Measurements from ENCODE around the gene AP1S1. TPM values are rescaled to one million over a fixed set of nuclear protein-coding genes. Genes with fewer than 3 reads are reported as not detected.

AP1S1 gene
- total and polyA plus RNA-seq, 2 donors (not counting 3 experiments of a cell fraction or from before 2014, with no cell fraction given), result 93.3 to 106 TPM

DNA sequence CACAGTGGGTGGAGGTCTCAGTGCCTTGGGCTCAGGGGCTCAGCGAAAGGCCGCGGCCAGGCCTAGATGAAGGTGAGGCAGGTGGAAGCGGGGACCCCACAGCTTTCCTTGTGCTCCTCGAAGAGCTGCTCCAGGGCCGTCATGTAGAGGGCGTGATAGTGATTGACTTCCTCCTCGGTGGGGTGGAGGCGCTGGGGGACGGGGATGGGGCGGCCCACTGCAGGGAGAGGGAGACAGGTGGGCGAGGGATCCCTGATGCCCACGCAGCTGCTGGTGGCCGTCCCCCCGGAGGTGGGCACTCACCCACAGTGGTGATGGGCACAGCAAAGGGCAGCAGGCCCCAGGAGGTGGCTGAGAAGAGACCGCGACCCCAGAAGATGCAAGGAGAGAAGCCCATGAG is 41.6 kb downstream of the AP1S1 start:
- Histone ChIP-seq H3K4me3 (replicated peaks in 1 of 3; ENCODE audit: insufficient read depth in 1 of 3, low read depth in 1 of 3, low read length in 3 of 3) (no peak overlapping the region), H3K36me3 (ENCODE audit: control insufficient read depth in 2 of 2, extremely low read depth in 1 of 2, insufficient read depth in 2 of 2, low read length in 2 of 2) (no peaks in the 10 kb centered on the region), H3K9me1 (replicated peaks; ENCODE audit: control insufficient read depth, extremely low read depth, insufficient read depth, low read length) (no peaks in the 10 kb centered on the region), H4K20me1 (replicated peaks; ENCODE audit: control insufficient read depth, extremely low read depth, insufficient read depth, low read length) (no peaks in the 10 kb centered on the region), H3K4me2 (ENCODE audit: insufficient read depth, low read length) (no peak overlapping the region), H3K9ac (replicated peaks; ENCODE audit: extremely low read depth, insufficient read depth, low read length) (no peak overlapping the region), H3K27me3 (ENCODE audit: control insufficient read depth in 2 of 2, insufficient read depth in 2 of 2, low read length in 2 of 2) (peaks cover 6 to 7% of the 10 kb centered on the region in 2 experiments), H2AFZ (ENCODE audit: low read depth, low read length) (no peak overlapping the region), H3K79me2 (ENCODE audit: control insufficient read depth, insufficient read depth, low read length) (no peaks in the 10 kb centered on the region), H3K4me1 (ENCODE audit: control insufficient read depth, extremely low read depth, insufficient read depth, low read length) (no peaks in the 10 kb centered on the region), H3K9me3 (replicated peaks; ENCODE audit: control insufficient read depth, insufficient read depth, low read length) (no peaks in the 10 kb centered on the region), H3K27ac (ENCODE audit: insufficient read depth, low read depth, low read length) (no peak overlapping the region)
- intact Hi-C loops (cut with micrococcal nuclease) (no loop called here), dilution Hi-C loops (cut with MboI; ENCODE audit: extremely low pct_ligation_motif_present, low sequenced_read_pairs) (no loop called here)
- POLR2A ChIA-PET, result no interaction called here
- DNase-seq (ENCODE audit: low read depth, low spot score) (no peak), FAIRE-seq (no peak)
- TF ChIP-seq POLR2A (IDR thresholded peaks at IDR 0.05; ENCODE audit: low read depth, low read length), result no peak
- no peak for TF ChIP-seq EZH2 (IDR thresholded peaks at IDR 0.05; ENCODE audit: borderline replicate concordance, low read depth, low read length, severe bottlenecking)
- no peak for TF ChIP-seq POLR2AphosphoS5 (IDR thresholded peaks at IDR 0.05; ENCODE audit: insufficient read depth, low read depth, low read length)
- TF ChIP-seq, protein P1, sequence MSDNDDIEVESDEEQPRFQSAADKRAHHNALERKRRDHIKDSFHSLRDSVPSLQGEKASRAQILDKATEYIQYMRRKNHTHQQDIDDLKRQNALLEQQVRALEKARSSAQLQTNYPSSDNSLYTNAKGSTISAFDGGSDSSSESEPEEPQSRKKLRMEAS (IDR thresholded peaks at IDR 0.05; ENCODE audit: insufficient read depth, insufficient read length), result no peak
- TF ChIP-seq MYC (IDR thresholded peaks at IDR 0.05; ENCODE audit: low read depth, low read length), result no peak
- TF ChIP-seq, protein P2, sequence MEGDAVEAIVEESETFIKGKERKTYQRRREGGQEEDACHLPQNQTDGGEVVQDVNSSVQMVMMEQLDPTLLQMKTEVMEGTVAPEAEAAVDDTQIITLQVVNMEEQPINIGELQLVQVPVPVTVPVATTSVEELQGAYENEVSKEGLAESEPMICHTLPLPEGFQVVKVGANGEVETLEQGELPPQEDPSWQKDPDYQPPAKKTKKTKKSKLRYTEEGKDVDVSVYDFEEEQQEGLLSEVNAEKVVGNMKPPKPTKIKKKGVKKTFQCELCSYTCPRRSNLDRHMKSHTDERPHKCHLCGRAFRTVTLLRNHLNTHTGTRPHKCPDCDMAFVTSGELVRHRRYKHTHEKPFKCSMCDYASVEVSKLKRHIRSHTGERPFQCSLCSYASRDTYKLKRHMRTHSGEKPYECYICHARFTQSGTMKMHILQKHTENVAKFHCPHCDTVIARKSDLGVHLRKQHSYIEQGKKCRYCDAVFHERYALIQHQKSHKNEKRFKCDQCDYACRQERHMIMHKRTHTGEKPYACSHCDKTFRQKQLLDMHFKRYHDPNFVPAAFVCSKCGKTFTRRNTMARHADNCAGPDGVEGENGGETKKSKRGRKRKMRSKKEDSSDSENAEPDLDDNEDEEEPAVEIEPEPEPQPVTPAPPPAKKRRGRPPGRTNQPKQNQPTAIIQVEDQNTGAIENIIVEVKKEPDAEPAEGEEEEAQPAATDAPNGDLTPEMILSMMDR (IDR thresholded peaks at IDR 0.05; ENCODE audit: extremely low read depth in 1 of 2, insufficient read depth in 1 of 2, low read depth in 1 of 2, low read length in 2 of 2), result no peak
- no peak for TF ChIP-seq FOS (IDR thresholded peaks at IDR 0.05; ENCODE audit: borderline replicate concordance, insufficient read depth, low read length)
- no TSS peak for BruUV-seq (replicated peaks)
- CTCF ChIA-PET, result interaction anchor here (0.7 to 7.6 kb wide), 3 partner anchors 21 to 87 kb away, joined by 4 to 266 read pairs (median 4); partner anchors contain the start of genes PLOD3 and ZNHIT1

All from endothelial cell of umbilical vein (primary cell).